HEK293 (cell line): Measurements from ENCODE around the gene COPS9.

ENCODE experiments used
- CTCF ChIA-PET: fragments of 350-600 bp; formaldehyde crosslinking; extraction: SDS; loops from one replicate; lab custom pipeline; 2021; ENCODE audit warnings: antibody characterized with exemption; lab: Yijun Ruan, JAX
- POLR2A ChIA-PET: fragments of 300-600 bp; formaldehyde crosslinking; extraction: SDS; loops from one replicate; lab custom pipeline; 2020; ENCODE audit warnings: antibody characterized with exemption, inconsistent platforms; lab: Yijun Ruan, JAX
- H3K27ac ChIP-seq: fragments of 200-500 bp; sonication (Bioruptor generic); 2 replicates; pipeline ENCODE4 v1.5.1; 2014; ENCODE audit warnings: low read depth, low read length, control low read depth, inconsistent platforms; ENCODE audit errors: extremely low read depth
- H3K36me3 ChIP-seq, 2 experiments: fragments of 200-500 bp in 1 of 2; sonication (Bioruptor generic) in 1 of 2; 1 replicate in 1 of 2; 2 replicates in 1 of 2; pipeline ENCODE4 v1.5.1; 2014 to 2017; ENCODE audit warnings: inconsistent platforms in 2 of 2, low read length in 2 of 2; ENCODE audit not compliant: control insufficient read depth in 2 of 2, insufficient read depth in 1 of 2
- H3K4me1 ChIP-seq: fragments of 200-500 bp; sonication (Bioruptor generic); 2 replicates; pipeline ENCODE4 v1.5.1; 2014; ENCODE audit warnings: mild to moderate bottlenecking, low read length, inconsistent platforms; ENCODE audit not compliant: control insufficient read depth, insufficient read depth
- H3K4me3 ChIP-seq: 2 replicates; pipeline ENCODE4 v1.5.1; 2011; ENCODE audit warnings: low read depth, mild to moderate bottlenecking, control low read depth, low read length, moderate library complexity
- H3K9me3 ChIP-seq: fragments of 200-500 bp; sonication (Bioruptor generic); 2 replicates; pipeline ENCODE4 v1.5.1; 2014; ENCODE audit warnings: low read depth, low read length, inconsistent platforms; ENCODE audit not compliant: control insufficient read depth, insufficient read depth
- EGR2 ChIP-seq: fragments of 450-650 bp; formaldehyde crosslinking; IDR thresholded peaks from 2 replicates; pipeline ENCODE4 v1.5.1; 2016; ENCODE audit warnings: low read depth, missing biosample characterization, missing genetic modification characterization
- GLI4 ChIP-seq: fragments of 450-650 bp; formaldehyde crosslinking; IDR thresholded peaks from 2 replicates; pipeline ENCODE4 v1.5.1; 2016; ENCODE audit warnings: missing biosample characterization, missing genetic modification characterization
- KLF10 ChIP-seq: fragments of 450-650 bp; IDR thresholded peaks from 2 replicates; pipeline ENCODE4 v1.5.1; 2018; ENCODE audit warnings: missing biosample characterization, mild to moderate bottlenecking, missing genetic modification characterization
- KLF8 ChIP-seq: fragments of 450-650 bp; formaldehyde crosslinking; IDR thresholded peaks from 2 replicates; pipeline ENCODE4 v1.5.1; 2016; ENCODE audit warnings: missing biosample characterization, missing genetic modification characterization
- MZF1 ChIP-seq: fragments of 450-650 bp; formaldehyde crosslinking; IDR thresholded peaks from 2 replicates; pipeline ENCODE4 v1.5.1; 2017; ENCODE audit warnings: missing biosample characterization, missing genetic modification characterization, borderline replicate concordance
- SP7 ChIP-seq: fragments of 450-650 bp; formaldehyde crosslinking; IDR thresholded peaks from 2 replicates; pipeline ENCODE4 v1.5.1; 2016; ENCODE audit warnings: missing biosample characterization, missing genetic modification characterization
- ZBTB26 ChIP-seq: fragments of 450-650 bp; formaldehyde crosslinking; optimal IDR thresholded peaks from 2 replicates; pipeline ENCODE3; 2016; ENCODE audit warnings: missing biosample characterization, mild to moderate bottlenecking, missing genetic modification characterization
- ZBTB48 ChIP-seq: fragments of 450-650 bp; formaldehyde crosslinking; IDR thresholded peaks from 2 replicates; pipeline ENCODE4 v1.5.1; 2016; ENCODE audit warnings: missing biosample characterization, missing genetic modification characterization
- ZIC2 ChIP-seq: fragments of 450-650 bp; formaldehyde crosslinking; IDR thresholded peaks from 2 replicates; pipeline ENCODE4 v1.5.1; 2016; ENCODE audit warnings: missing biosample characterization, missing genetic modification characterization
- ZNF112 ChIP-seq: fragments of 450-650 bp; formaldehyde crosslinking; IDR thresholded peaks from 2 replicates; pipeline ENCODE4 v1.5.0; 2017; ENCODE audit warnings: missing biosample characterization, missing genetic modification characterization
- ZNF121 ChIP-seq: fragments of 450-650 bp; formaldehyde crosslinking; IDR thresholded peaks from 2 replicates; pipeline ENCODE4 v1.5.1; 2016; ENCODE audit warnings: missing biosample characterization, missing genetic modification characterization
- ZNF202 ChIP-seq: fragments of 450-650 bp; formaldehyde crosslinking; IDR thresholded peaks from 2 replicates; pipeline ENCODE4 v1.5.1; 2016; ENCODE audit warnings: missing biosample characterization, missing genetic modification characterization, borderline replicate concordance
- ZNF214 ChIP-seq: fragments of 450-650 bp; formaldehyde crosslinking; IDR thresholded peaks from 2 replicates; pipeline ENCODE4 v1.5.1; 2017; ENCODE audit warnings: missing biosample characterization, mild to moderate bottlenecking, missing genetic modification characterization, borderline replicate concordance
- ZNF561 ChIP-seq: fragments of 450-650 bp; IDR thresholded peaks from 2 replicates; pipeline ENCODE4 v1.5.1; 2018; ENCODE audit warnings: missing biosample characterization, missing genetic modification characterization, borderline replicate concordance
- ZNF629 ChIP-seq: fragments of 450-650 bp; formaldehyde crosslinking; IDR thresholded peaks from 2 replicates; pipeline ENCODE4 v1.5.1; 2017; ENCODE audit warnings: missing biosample characterization, missing genetic modification characterization
- ZNF768 ChIP-seq: fragments of 450-650 bp; formaldehyde crosslinking; IDR thresholded peaks from 2 replicates; pipeline ENCODE4 v1.5.1; 2018; ENCODE audit warnings: missing biosample characterization, mild to moderate bottlenecking, missing genetic modification characterization
- ZSCAN30 ChIP-seq: fragments of 450-650 bp; IDR thresholded peaks from 2 replicates; pipeline ENCODE4 v1.5.1; 2018; ENCODE audit warnings: missing biosample characterization, mild to moderate bottlenecking, missing genetic modification characterization, moderate library complexity
- TF ChIP-seq, protein P1 (sequence below): fragments of 450-650 bp; formaldehyde crosslinking; conservative IDR thresholded peaks from 2 replicates; pipeline ENCODE4 v1.5.1; 2016; ENCODE audit warnings: low read depth, missing biosample characterization, missing genetic modification characterization
- TF ChIP-seq, protein P2 (sequence below): fragments of 450-650 bp; formaldehyde crosslinking; IDR thresholded peaks from 2 replicates; pipeline ENCODE4 v1.5.1; 2016; ENCODE audit warnings: missing biosample characterization, missing genetic modification characterization

COPS9 gene

GRCh38 chr2:240136013-240136670 is at the start of gene COPS9 (continued):
- TF ChIP-seq, protein P1, sequence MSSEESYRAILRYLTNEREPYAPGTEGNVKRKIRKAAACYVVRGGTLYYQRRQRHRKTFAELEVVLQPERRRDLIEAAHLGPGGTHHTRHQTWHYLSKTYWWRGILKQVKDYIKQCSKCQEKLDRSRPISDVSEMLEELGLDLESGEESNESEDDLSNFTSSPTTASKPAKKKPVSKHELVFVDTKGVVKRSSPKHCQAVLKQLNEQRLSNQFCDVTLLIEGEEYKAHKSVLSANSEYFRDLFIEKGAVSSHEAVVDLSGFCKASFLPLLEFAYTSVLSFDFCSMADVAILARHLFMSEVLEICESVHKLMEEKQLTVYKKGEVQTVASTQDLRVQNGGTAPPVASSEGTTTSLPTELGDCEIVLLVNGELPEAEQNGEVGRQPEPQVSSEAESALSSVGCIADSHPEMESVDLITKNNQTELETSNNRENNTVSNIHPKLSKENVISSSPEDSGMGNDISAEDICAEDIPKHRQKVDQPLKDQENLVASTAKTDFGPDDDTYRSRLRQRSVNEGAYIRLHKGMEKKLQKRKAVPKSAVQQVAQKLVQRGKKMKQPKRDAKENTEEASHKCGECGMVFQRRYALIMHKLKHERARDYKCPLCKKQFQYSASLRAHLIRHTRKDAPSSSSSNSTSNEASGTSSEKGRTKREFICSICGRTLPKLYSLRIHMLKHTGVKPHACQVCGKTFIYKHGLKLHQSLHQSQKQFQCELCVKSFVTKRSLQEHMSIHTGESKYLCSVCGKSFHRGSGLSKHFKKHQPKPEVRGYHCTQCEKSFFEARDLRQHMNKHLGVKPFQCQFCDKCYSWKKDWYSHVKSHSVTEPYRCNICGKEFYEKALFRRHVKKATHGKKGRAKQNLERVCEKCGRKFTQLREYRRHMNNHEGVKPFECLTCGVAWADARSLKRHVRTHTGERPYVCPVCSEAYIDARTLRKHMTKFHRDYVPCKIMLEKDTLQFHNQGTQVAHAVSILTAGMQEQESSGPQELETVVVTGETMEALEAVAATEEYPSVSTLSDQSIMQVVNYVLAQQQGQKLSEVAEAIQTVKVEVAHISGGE (tag by site-specific recombination) = peak; percentile 93
- TF ChIP-seq GLI4 (tag by site-specific recombination) (0 out of 2 replicates have a peak, but pooled peaks have one; percentile 34), ZBTB48 (peak; percentile 48), KLF8 (tag by site-specific recombination) (peak; percentile 74; the same call in 1 of the 2 replicates), ZSCAN30 (tag by site-specific recombination) (peak; percentile 68), SP7 (peak; percentile 47; the same call in 1 of the 2 replicates), ZNF561 (tag by site-specific recombination) (no peak; the same call in 1 of the 2 replicates), ZBTB26 (tag by site-specific recombination) (peak; percentile 89), EGR2 (tag by site-specific recombination) (0 out of 2 replicates have a peak, but pooled peaks have one; percentile 8)
- TF ChIP-seq, all 188 proteins: peak for 20

- ChIA-PET CTCF (no interaction called here), POLR2A (no interaction called here)
- H3K27ac ChIP-seq = no peak overlapping the region
- H3K9me3 ChIP-seq = no peaks in the 10 kb centered on the region
- H3K36me3 ChIP-seq = no peaks in the 10 kb centered on the region
- no peak for TF ChIP-seq ZNF629
- TF ChIP-seq ZNF202 (tag by site-specific recombination) = no peak
- no peak for TF ChIP-seq ZNF121
- no peak for TF ChIP-seq ZNF112 (tag by site-specific recombination)
- TF ChIP-seq ZIC2 (tag by site-specific recombination) = peak; percentile 34; the same call in 1 of the 2 replicates
- TF ChIP-seq MZF1 = no peak
- TF ChIP-seq ZNF214 (tag by site-specific recombination) = no peak
- TF ChIP-seq ZNF768 (tag by site-specific recombination) = no peak
- no peak overlapping the region for H3K4me3 ChIP-seq
- H3K4me1 ChIP-seq = no peaks in the 10 kb centered on the region
Measured at GRCh38 chr2:240184656-240185055, 48.6 kb upstream of the COPS9 start.

DNA sequence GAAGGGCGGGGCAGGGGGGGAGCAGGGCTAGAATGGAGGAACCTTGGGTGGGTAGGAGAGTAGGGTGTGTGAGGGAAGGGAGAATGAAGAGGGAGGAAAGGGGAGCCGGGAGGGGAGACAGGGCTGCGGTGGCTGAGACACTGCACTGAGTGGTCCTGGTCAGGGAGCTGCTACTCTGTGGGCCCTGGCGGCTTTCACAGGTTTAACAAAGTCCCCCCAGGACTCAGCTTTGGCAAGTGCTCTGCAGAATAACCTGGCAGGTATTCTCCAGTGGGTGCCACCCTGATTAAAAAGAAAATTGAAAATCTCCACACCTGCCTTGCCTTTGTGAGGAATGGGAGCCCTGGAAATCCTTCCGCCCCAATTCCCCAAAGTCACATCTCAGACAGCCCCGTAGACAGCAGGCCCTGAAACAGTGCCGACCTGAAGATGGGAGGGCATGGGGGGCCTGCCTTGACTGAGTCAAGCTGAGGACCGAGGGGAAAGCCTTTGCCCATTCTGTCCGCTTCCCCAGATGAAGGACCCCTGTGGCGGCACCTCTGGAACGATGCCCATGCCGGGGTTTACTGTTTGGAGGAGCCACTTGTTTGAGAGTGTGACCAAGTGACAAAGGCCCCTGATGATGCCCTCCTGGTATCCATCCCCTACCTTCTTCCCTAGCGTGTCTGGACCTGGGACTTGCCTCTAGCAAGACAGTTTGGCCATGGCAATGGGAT is 47.9 kb upstream of the COPS9 start:
- CTCF ChIA-PET = no interaction called here

More for the DNA sequence above, 47.9 kb upstream of the COPS9 start:
- TF ChIP-seq, protein P2, sequence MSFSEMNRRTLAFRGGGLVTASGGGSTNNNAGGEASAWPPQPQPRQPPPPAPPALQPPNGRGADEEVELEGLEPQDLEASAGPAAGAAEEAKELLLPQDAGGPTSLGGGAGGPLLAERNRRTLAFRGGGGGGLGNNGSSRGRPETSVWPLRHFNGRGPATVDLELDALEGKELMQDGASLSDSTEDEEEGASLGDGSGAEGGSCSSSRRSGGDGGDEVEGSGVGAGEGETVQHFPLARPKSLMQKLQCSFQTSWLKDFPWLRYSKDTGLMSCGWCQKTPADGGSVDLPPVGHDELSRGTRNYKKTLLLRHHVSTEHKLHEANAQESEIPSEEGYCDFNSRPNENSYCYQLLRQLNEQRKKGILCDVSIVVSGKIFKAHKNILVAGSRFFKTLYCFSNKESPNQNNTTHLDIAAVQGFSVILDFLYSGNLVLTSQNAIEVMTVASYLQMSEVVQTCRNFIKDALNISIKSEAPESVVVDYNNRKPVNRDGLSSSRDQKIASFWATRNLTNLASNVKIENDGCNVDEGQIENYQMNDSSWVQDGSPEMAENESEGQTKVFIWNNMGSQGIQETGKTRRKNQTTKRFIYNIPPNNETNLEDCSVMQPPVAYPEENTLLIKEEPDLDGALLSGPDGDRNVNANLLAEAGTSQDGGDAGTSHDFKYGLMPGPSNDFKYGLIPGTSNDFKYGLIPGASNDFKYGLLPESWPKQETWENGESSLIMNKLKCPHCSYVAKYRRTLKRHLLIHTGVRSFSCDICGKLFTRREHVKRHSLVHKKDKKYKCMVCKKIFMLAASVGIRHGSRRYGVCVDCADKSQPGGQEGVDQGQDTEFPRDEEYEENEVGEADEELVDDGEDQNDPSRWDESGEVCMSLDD (tag by site-specific recombination) = no peak
- TF ChIP-seq KLF10 (tag by site-specific recombination) = no peak
- Histone ChIP-seq H3K9me3 (no peaks in the 10 kb centered on the region), H3K4me1 (no peaks in the 10 kb centered on the region), H3K36me3 (no peaks in the 10 kb centered on the region), H3K27ac (no peak overlapping the region), H3K4me3 (no peak overlapping the region)
- POLR2A ChIA-PET = no interaction called here
